ENCODE measurements around the gene TM4SF4. TPM values are rescaled to one million over a fixed set of nuclear protein-coding genes. Genes with fewer than 3 reads are reported as not detected.

The TM4SF4 gene
- not detected in 2 replicates for total RNA-seq

GRCh38 chr3:149474250-149474817, at the start of gene TM4SF4:
Gene TM4SF4 (plus strand): TSS chr3:149474697. CDS start chr3:149474878, 181 bp downstream.
- peaks cover 8% of the 10 kb centered on the region for H3K4me1 Mint-ChIP-seq (ENCODE audit: low read depth)
- intact Hi-C loops (cut with micrococcal nuclease), result no loop called here
- no peaks in the 10 kb centered on the region for H3K36me3 Mint-ChIP-seq (ENCODE audit: low read depth)
- H3K4me3 Mint-ChIP-seq, result no peak within 1 kb of the TSS
- H3K9me3 Mint-ChIP-seq, result no peaks in the 10 kb centered on the region
- DNase-seq (ENCODE audit: low spot score), result no peak
- peaks cover 8% of the 10 kb centered on the region for H3K27me3 Mint-ChIP-seq (ENCODE audit: insufficient read depth)
- no peak within 1 kb of the TSS for H3K27ac Mint-ChIP-seq

GRCh38 chr3:149424918-149425317, 49.6 kb upstream of the TM4SF4 start:
- no peaks in the 10 kb centered on the region for H3K9me3 Mint-ChIP-seq
- H3K27ac Mint-ChIP-seq, result no peak overlapping the region
- H3K36me3 Mint-ChIP-seq (ENCODE audit: low read depth), result no peaks in the 10 kb centered on the region
- no peak for DNase-seq (ENCODE audit: low spot score)
- H3K27me3 Mint-ChIP-seq (ENCODE audit: insufficient read depth), result peaks cover 22% of the 10 kb centered on the region
- intact Hi-C loops (cut with micrococcal nuclease), result no loop called here
- no peak overlapping the region for H3K4me3 Mint-ChIP-seq
- H3K4me1 Mint-ChIP-seq (ENCODE audit: low read depth), result no peaks in the 10 kb centered on the region

- Mint-ChIP-seq H3K27ac (no peak overlapping the region), H3K4me3 (no peak overlapping the region), H3K4me1 (ENCODE audit: low read depth) (no peaks in the 10 kb centered on the region), H3K36me3 (ENCODE audit: low read depth) (no peaks in the 10 kb centered on the region), H3K9me3 (no peaks in the 10 kb centered on the region), H3K27me3 (ENCODE audit: insufficient read depth) (peaks cover 29% of the 10 kb centered on the region)
- DNase-seq (ENCODE audit: low spot score), result no peak
- intact Hi-C loops (cut with micrococcal nuclease), result no loop called here
Measured at GRCh38 chr3:149426325-149426724, 48.2 kb upstream of the TM4SF4 start.

- no peaks in the 10 kb centered on the region for H3K36me3 Mint-ChIP-seq (ENCODE audit: low read depth)
- H3K27ac Mint-ChIP-seq, result no peak overlapping the region
- H3K9me3 Mint-ChIP-seq, result no peaks in the 10 kb centered on the region
- H3K4me3 Mint-ChIP-seq, result no peak overlapping the region
- peaks cover 36% of the 10 kb centered on the region for H3K27me3 Mint-ChIP-seq (ENCODE audit: insufficient read depth)
- no peaks in the 10 kb centered on the region for H3K4me1 Mint-ChIP-seq (ENCODE audit: low read depth)
- DNase-seq (ENCODE audit: low spot score), result no peak
- intact Hi-C loops (cut with micrococcal nuclease), result no loop called here
Measured at GRCh38 chr3:149428087-149428486, 46.4 kb upstream of the TM4SF4 start.

GRCh38 chr3:149430216-149430615, 44.3 kb upstream of the TM4SF4 start:
- H3K27me3 Mint-ChIP-seq (ENCODE audit: insufficient read depth), result peaks cover 38% of the 10 kb centered on the region
- no peaks in the 10 kb centered on the region for H3K36me3 Mint-ChIP-seq (ENCODE audit: low read depth)
- H3K4me1 Mint-ChIP-seq (ENCODE audit: low read depth), result no peaks in the 10 kb centered on the region
- intact Hi-C loops (cut with micrococcal nuclease), result no loop called here
- no peak overlapping the region for H3K4me3 Mint-ChIP-seq
- H3K9me3 Mint-ChIP-seq, result no peaks in the 10 kb centered on the region
- DNase-seq (ENCODE audit: low spot score), result no peak
- H3K27ac Mint-ChIP-seq, result no peak overlapping the region

GRCh38 chr3:149432149-149432548, 42.3 kb upstream of the TM4SF4 start:
- intact Hi-C loops (cut with micrococcal nuclease), result no loop called here
- no peak for DNase-seq (ENCODE audit: low spot score)
- Mint-ChIP-seq H3K4me3 (no peak overlapping the region), H3K9me3 (no peaks in the 10 kb centered on the region), H3K4me1 (ENCODE audit: low read depth) (no peaks in the 10 kb centered on the region), H3K36me3 (ENCODE audit: low read depth) (no peaks in the 10 kb centered on the region), H3K27ac (no peak overlapping the region), H3K27me3 (ENCODE audit: insufficient read depth) (peaks cover 35% of the 10 kb centered on the region)

GRCh38 chr3:149435996-149436885, 38.3 kb upstream of the TM4SF4 start:
- H3K36me3 Mint-ChIP-seq (ENCODE audit: low read depth), result no peaks in the 10 kb centered on the region
- H3K4me1 Mint-ChIP-seq (ENCODE audit: low read depth), result no peaks in the 10 kb centered on the region
- H3K9me3 Mint-ChIP-seq, result no peaks in the 10 kb centered on the region
- H3K27ac Mint-ChIP-seq, result no peak overlapping the region
- no peak overlapping the region for H3K4me3 Mint-ChIP-seq
- DNase-seq (ENCODE audit: low spot score), result no peak
- H3K27me3 Mint-ChIP-seq (ENCODE audit: insufficient read depth), result peaks cover 21% of the 10 kb centered on the region
- intact Hi-C loops (cut with micrococcal nuclease), result no loop called here

- Mint-ChIP-seq H3K4me1 (ENCODE audit: low read depth) (no peaks in the 10 kb centered on the region), H3K4me3 (no peak overlapping the region), H3K27me3 (ENCODE audit: insufficient read depth) (peaks cover 17% of the 10 kb centered on the region), H3K9me3 (no peaks in the 10 kb centered on the region), H3K36me3 (ENCODE audit: low read depth) (no peaks in the 10 kb centered on the region), H3K27ac (no peak overlapping the region)
- intact Hi-C loops (cut with micrococcal nuclease), result no loop called here
- no peak for DNase-seq (ENCODE audit: low spot score)
Measured at GRCh38 chr3:149437286-149437685, 37.2 kb upstream of the TM4SF4 start.

GRCh38 chr3:149437710-149438109, 36.8 kb upstream of the TM4SF4 start:
- H3K27ac Mint-ChIP-seq, result no peak overlapping the region
- H3K36me3 Mint-ChIP-seq (ENCODE audit: low read depth), result no peaks in the 10 kb centered on the region
- H3K4me1 Mint-ChIP-seq (ENCODE audit: low read depth), result no peaks in the 10 kb centered on the region

GRCh38 chr3:149438981-149439380, 35.5 kb upstream of the TM4SF4 start:
- H3K9me3 Mint-ChIP-seq, result no peaks in the 10 kb centered on the region
- no peak overlapping the region for H3K4me3 Mint-ChIP-seq
- peaks cover 17% of the 10 kb centered on the region for H3K27me3 Mint-ChIP-seq (ENCODE audit: insufficient read depth)
- intact Hi-C loops (cut with micrococcal nuclease), result no loop called here
- DNase-seq (ENCODE audit: low spot score), result no peak
- no peak overlapping the region for H3K27ac Mint-ChIP-seq
- H3K36me3 Mint-ChIP-seq (ENCODE audit: low read depth), result no peaks in the 10 kb centered on the region
- no peaks in the 10 kb centered on the region for H3K4me1 Mint-ChIP-seq (ENCODE audit: low read depth)

More at GRCh38 chr3:149437710-149438109, 36.8 kb upstream of the TM4SF4 start:
- Mint-ChIP-seq H3K9me3 (no peaks in the 10 kb centered on the region), H3K4me3 (no peak overlapping the region), H3K27me3 (ENCODE audit: insufficient read depth) (peaks cover 14% of the 10 kb centered on the region)
- intact Hi-C loops (cut with micrococcal nuclease), result no loop called here
- no peak for DNase-seq (ENCODE audit: low spot score)

- no peaks in the 10 kb centered on the region for H3K9me3 Mint-ChIP-seq
- H3K27me3 Mint-ChIP-seq (ENCODE audit: insufficient read depth), result peaks cover 12% of the 10 kb centered on the region
- no peaks in the 10 kb centered on the region for H3K4me1 Mint-ChIP-seq (ENCODE audit: low read depth)
- DNase-seq (ENCODE audit: low spot score), result no peak
- no peaks in the 10 kb centered on the region for H3K36me3 Mint-ChIP-seq (ENCODE audit: low read depth)
- intact Hi-C loops (cut with micrococcal nuclease), result no loop called here
- no peak overlapping the region for H3K4me3 Mint-ChIP-seq
- H3K27ac Mint-ChIP-seq, result no peak overlapping the region
Measured at GRCh38 chr3:149441642-149442041, 32.9 kb upstream of the TM4SF4 start.

GRCh38 chr3:149442043-149442442, 32.5 kb upstream of the TM4SF4 start:
- intact Hi-C loops (cut with micrococcal nuclease), result no loop called here
- Mint-ChIP-seq H3K4me3 (no peak overlapping the region), H3K4me1 (ENCODE audit: low read depth) (no peaks in the 10 kb centered on the region), H3K36me3 (ENCODE audit: low read depth) (no peaks in the 10 kb centered on the region), H3K27ac (no peak overlapping the region), H3K9me3 (no peaks in the 10 kb centered on the region), H3K27me3 (ENCODE audit: insufficient read depth) (peaks cover 12% of the 10 kb centered on the region)
- no peak for DNase-seq (ENCODE audit: low spot score)

GRCh38 chr3:149442851-149443544, 31.5 kb upstream of the TM4SF4 start:
- Mint-ChIP-seq H3K4me1 (ENCODE audit: low read depth) (no peaks in the 10 kb centered on the region), H3K4me3 (no peak overlapping the region), H3K27ac (no peak overlapping the region), H3K9me3 (no peaks in the 10 kb centered on the region), H3K36me3 (ENCODE audit: low read depth) (no peaks in the 10 kb centered on the region), H3K27me3 (ENCODE audit: insufficient read depth) (peaks cover 7% of the 10 kb centered on the region)
- intact Hi-C loops (cut with micrococcal nuclease), result no loop called here
- no peak for DNase-seq (ENCODE audit: low spot score)
